ENCODE data around the gene IGFBP2.

The IGFBP2 gene

DNA sequence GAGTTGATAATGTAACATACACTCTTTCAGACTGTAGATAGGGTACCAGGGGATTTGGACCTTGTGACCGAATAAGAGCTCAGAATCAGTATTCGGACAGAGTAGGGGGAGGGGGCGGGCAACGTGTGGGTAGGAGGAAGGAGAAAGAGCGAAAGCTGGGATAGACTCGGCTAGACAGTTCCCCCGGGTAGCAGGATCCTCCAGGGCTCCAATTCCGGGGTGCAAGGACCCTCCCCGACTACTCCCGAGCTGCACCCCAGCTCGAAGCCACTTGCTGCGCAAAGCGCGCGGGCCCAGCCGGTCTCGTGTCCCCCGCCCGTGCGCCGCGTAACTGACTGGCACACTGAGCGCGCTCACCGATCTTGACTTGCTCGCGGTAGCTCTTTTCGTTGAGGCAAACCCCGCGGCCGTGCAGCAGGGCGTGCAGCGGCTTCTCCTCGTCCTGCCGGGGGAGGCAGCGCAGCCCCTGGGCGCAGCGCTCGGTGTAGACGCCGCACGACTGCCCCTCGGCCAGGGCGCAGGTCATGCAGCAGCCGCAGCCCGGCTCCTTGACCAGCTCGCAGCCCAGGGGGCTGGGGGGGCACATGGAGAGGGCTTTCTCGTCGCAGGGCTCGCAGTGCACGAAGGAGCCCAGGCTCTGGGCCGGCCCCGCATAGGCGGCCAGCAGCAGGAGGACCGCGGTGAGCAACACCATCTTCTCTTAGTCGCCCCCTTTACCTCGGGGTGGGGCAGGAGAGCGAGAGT is 61.0 kb downstream of the IGFBP2 start:
- TF ChIP-seq, protein P1, sequence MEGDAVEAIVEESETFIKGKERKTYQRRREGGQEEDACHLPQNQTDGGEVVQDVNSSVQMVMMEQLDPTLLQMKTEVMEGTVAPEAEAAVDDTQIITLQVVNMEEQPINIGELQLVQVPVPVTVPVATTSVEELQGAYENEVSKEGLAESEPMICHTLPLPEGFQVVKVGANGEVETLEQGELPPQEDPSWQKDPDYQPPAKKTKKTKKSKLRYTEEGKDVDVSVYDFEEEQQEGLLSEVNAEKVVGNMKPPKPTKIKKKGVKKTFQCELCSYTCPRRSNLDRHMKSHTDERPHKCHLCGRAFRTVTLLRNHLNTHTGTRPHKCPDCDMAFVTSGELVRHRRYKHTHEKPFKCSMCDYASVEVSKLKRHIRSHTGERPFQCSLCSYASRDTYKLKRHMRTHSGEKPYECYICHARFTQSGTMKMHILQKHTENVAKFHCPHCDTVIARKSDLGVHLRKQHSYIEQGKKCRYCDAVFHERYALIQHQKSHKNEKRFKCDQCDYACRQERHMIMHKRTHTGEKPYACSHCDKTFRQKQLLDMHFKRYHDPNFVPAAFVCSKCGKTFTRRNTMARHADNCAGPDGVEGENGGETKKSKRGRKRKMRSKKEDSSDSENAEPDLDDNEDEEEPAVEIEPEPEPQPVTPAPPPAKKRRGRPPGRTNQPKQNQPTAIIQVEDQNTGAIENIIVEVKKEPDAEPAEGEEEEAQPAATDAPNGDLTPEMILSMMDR (IDR thresholded peaks at IDR 0.05; ENCODE audit: low read length, missing control alignments): no peak
- peak overlapping the region; percentile 50 for H3K4me3 ChIP-seq (replicated peaks; ENCODE audit: low read depth, low read length)
- peak; percentile 22 for DNase-seq (ENCODE audit: low read depth)

DNA sequence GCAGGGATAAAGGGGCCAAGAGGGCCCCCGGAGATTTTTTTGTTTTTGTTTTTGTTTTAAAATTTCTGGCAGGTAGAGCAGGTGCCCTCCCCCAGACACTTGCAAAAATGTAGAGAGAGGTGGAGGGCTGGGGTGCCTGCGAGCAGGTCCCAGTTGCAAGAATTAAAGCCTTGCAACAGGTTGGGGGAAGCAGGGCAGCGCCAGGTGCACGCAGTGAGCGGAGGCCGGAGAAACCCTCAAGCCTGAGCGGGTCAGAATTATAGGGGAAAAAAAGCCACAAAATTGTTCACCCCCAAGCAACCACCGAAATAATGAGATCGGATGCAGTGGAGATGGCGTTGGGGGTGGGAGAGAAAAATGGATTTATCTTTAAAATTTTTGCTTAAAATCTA is 61.6 kb downstream of the IGFBP2 start:
- peak overlapping the region; percentile 50 for H3K4me3 ChIP-seq (replicated peaks; ENCODE audit: low read depth, low read length)
- TF ChIP-seq, protein P1 (IDR thresholded peaks at IDR 0.05; ENCODE audit: low read length, missing control alignments): no peak
- no peak for DNase-seq (ENCODE audit: low read depth)

- peak within 1 kb of the TSS; percentile 50 for H3K4me3 ChIP-seq (replicated peaks; ENCODE audit: low read depth, low read length)
- TF ChIP-seq, protein P1 (IDR thresholded peaks at IDR 0.05; ENCODE audit: low read length, missing control alignments): no peak
- peak; percentile 81 for DNase-seq (ENCODE audit: low read depth)
These were observed 62.2 kb downstream of the IGFBP2 start, which contains the start of gene IGFBP5 for GRCh38 chr2:216695401-216695821. TSS of gene IGFBP5 (minus strand) at chr2:216695549. CDS start at chr2:216694775, 774 bp downstream.

- no peak for DNase-seq (ENCODE audit: low read depth)
- H3K4me3 ChIP-seq (replicated peaks; ENCODE audit: low read depth, low read length): no peak overlapping the region
- TF ChIP-seq, protein P1 (IDR thresholded peaks at IDR 0.05; ENCODE audit: low read length, missing control alignments): no peak
These were observed 63.1 kb downstream of the IGFBP2 start for GRCh38 chr2:216696321-216696720.

DNA sequence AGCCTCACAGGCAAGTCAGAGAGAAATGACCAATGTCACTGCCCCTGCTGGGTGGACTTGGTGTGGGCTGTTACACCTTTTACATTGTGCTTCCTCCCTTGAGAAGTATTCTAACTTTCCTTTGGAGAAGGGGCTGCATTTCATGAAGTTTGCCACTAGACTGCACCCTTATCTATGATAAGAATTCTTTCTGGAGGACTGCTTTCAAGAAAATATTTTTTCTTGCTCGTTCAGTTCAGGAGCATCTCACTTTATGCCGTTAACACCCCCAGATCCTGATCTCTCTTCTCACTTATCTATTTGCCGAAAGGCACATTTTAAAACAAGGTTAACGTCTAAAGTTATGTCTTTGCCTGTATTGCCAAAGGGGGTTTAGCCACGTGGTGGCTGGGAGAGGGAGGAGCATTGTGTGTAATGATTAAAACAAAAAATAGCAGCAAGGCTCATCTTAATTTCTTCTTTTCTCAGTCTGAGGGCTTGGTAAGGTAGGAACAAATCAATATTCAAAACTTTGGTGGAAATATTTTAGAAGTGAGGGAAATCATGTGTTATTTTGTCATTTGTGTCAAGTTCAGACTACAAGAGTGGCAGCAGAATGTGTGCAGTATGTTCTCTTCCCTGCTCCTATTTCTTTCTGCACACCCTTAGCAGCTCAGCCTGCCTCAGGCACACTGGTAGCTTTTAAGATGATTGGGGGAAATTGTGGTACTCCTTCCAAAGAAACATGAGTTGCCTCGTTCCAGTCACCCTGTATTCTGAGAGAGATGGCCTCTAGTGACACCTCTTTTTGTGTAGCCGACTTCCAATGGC is 63.7 kb downstream of the IGFBP2 start:
- TF ChIP-seq, protein P1 (IDR thresholded peaks at IDR 0.05; ENCODE audit: low read length, missing control alignments): peak; percentile 64
- H3K4me3 ChIP-seq (replicated peaks; ENCODE audit: low read depth, low read length): no peak overlapping the region
- peak; percentile 53 for DNase-seq (ENCODE audit: low read depth)

DNA sequence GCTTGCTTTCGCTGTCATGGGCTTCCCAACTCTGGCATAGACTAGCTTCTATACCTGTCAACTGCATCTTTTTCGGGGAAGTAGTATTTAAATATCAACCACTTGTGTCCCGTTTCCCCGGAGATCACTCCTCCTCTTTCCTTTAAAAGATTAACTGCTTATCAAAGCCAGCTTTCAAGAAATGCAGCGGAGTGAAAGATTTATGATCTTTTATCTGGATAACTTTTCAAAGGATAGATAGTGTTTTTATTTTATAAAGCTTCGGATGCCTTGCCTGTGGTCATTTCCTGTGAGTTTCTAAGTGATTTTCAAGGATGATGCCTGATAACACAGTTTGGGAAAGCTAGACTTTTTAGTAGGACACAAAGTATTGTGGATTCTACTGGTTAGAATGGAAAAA is 65.1 kb downstream of the IGFBP2 start:
- no peak for DNase-seq (ENCODE audit: low read depth)
- TF ChIP-seq, protein P1 (IDR thresholded peaks at IDR 0.05; ENCODE audit: low read length, missing control alignments): no peak
- no peak overlapping the region for H3K4me3 ChIP-seq (replicated peaks; ENCODE audit: low read depth, low read length)

Measured in fibroblast of pulmonary artery (primary cell).